ENCODE data around the gene TLL1. TPM values are rescaled to one million over a fixed set of nuclear protein-coding genes. Genes with fewer than 3 reads are reported as not detected.

TLL1 gene
- total RNA-seq, 1 donor from 2014 or later = 2.2 TPM

DNA sequence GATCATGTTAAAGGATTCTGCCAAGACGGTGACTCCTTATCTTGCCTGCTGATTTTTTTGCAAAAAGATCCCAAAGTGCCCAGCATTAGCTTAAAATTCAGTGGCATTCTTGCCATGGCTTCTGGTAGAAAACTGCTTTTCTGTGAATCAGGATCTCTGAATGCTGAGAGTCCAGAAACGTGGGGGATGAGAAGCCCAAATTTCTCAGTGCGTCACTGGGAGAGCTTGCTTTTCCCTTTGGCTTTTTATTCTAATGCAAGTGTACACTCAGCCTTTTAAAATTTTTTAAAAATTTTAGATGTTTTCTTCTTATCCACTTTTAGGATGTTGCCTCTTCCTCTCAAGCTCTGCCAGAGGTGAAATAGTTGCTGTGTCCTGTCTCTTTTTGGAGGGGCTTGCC, 98.4 kb downstream of the TLL1 start:
- DNase-seq (ENCODE audit: low read depth, low spot score) = no peak

DNA sequence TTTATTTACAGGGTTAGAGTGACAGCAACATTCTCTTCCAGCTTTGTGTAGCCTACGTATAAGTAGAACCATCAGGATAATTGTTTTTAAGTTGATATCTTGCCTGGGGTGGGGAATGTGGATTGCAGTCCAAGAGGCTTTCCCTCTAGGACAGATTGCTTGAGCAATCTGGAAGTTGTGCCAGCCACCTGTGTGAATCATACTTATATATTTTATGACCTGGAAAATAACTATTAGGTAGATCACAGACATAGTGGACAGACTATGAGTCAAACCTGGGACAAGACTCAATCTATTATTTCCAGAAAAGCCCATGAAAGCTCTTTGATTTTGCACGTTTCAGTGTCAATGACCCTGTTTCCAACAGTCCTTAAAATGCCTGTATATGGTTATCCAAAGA, 98.9 kb downstream of the TLL1 start:
- no peak for DNase-seq (ENCODE audit: low read depth, low spot score)

- DNase-seq (ENCODE audit: low read depth, low spot score) = no peak
These were observed 99.7 kb downstream of the TLL1 start for GRCh38 chr4:165972747-165973146.

DNA sequence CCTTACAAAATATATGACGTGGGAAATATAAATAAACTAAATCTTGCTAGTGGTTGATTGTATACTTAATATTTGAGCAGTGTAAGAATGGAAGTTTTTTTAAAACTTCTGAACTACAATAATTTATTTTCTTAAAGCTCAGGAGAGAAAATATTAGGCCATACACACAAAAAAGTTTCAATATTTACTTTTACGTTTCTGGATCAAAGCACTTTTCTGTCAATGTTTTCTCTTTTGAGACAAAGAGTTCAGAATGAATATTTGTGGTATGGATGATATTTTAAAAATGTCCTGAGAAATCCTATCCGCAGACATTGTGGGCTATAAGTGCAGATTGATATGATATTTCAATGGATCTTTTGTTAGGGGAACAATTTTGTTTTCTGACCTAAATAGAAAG, 109.9 kb downstream of the TLL1 start:
- DNase-seq (ENCODE audit: low read depth, low spot score) = no peak

GRCh38 chr4:165986956-165987698, 114.1 kb downstream of the TLL1 start:
- DNase-seq (ENCODE audit: low read depth, low spot score) = no peak

GRCh38 chr4:165991325-165992180, 118.5 kb downstream of the TLL1 start:
- DNase-seq (ENCODE audit: low read depth, low spot score) = no peak

GRCh38 chr4:165992283-165992682, 119.2 kb downstream of the TLL1 start:
- no peak for DNase-seq (ENCODE audit: low read depth, low spot score)

DNA sequence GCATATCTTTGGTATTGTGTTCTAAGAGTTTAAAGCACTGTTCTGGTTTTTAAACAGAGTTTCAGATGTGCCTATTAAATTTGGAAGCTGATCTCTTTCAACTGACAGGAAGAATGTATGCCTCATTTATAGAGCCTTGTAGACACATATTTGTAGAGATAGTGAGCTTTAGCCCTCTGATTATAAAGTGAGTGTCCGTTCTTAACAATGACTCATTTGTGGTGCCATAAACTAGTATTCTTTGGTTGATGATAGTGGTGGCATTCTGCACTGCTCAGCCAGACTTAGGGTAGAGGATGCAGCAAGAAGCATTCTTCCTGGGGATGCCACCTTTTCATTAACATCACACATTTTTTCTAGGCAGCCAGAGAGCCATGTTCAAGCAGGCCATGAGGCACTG, 121.7 kb downstream of the TLL1 start:
- DNase-seq (ENCODE audit: low read depth, low spot score) = no peak

GRCh38 chr4:166003811-166004210, 130.8 kb downstream of the TLL1 start:
- DNase-seq (ENCODE audit: low read depth, low spot score) = no peak

- no peak for DNase-seq (ENCODE audit: low read depth, low spot score)
These were observed 133.2 kb downstream of the TLL1 start for GRCh38 chr4:166006217-166006616.

GRCh38 chr4:166008510-166008909, 135.5 kb downstream of the TLL1 start:
- no peak for DNase-seq (ENCODE audit: low read depth, low spot score)

DNA sequence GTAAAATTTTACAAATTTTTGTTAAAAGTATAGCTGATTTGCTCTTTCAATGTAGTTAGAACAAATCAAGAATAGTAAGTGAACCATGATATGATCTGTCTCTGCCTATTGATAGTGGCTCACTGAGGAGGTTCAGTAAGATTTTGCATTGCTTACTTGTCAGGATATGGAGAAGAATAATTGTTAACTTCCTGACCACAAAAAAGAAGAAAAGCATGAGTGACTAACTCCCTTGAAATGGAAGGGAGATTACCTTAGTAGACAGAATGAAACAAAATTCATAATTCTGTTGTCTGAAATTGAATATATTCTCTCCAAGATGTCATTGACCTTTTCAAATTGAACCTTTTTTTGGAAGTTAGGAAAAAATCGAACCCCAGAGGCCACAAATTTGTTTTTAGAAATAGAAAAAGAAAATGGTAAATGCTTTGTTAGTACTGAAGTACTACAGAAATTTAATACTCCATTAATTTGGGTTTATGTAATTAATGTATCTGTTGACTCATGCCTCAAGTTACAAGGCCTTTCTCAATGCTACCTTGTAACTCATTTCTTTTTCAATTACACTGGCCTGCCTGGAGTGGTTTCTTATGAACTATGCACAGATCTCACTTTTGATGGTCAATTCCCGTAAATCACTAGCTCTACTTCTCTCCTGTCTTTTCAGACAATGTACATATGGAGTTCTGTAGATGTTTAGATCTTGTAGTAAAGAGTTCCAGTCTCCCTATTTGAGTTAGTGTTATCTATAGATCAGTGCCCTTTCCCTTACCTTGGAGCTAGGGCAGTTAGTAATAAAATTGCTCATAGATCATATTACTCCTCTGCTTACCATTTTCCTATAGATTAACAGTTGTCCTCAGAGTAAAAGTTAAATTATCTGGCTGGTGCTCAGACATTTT, 139.3 kb downstream of the TLL1 start:
- no peak for DNase-seq (ENCODE audit: low read depth, low spot score)

GRCh38 chr4:166014411-166014810, 141.4 kb downstream of the TLL1 start:
- no peak for DNase-seq (ENCODE audit: low read depth, low spot score)

GRCh38 chr4:166017804-166018203, 144.8 kb downstream of the TLL1 start:
- no peak for DNase-seq (ENCODE audit: low read depth, low spot score)

- DNase-seq (ENCODE audit: low read depth, low spot score) = no peak
These were observed 146.6 kb downstream of the TLL1 start for GRCh38 chr4:166019441-166020220.

DNA sequence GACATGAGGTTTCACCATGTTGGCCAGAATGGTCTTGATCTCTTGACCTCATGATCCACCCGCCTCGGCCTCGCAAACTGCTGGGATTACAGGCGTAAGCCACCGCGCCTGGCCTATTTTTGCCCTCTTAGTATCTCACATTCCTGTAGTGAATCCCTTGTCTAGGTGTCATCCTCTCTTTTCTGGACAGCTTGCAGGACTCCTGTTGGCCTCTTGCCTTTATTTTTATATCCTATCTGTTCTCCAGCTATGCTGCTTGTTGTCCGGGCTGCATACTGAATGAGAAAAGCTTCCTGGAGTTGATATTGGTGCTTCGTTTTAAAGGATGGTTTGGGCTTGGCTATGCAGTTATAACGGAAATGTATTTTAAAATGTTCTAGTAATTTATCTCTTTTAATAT, 148.6 kb downstream of the TLL1 start:
- no peak for DNase-seq (ENCODE audit: low read depth, low spot score)

DNA sequence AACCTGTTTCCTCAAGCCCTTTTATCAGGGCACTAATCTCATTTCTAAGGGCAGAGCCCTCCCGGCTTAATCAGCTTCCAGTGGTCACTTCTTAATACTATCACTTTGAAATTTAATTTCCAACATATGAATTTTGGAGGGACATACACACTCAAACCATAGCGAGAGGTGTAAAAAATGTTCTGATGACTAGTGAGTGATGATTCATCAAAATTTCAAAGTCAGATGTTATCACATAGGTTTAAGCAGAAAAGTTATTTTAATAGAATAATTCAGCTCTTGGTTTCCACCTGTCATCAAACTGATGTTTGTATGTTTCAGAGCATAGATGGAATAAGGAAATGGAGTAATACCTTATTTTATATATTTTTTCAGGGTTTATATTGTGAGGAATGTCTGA, 161.9 kb downstream of the TLL1 start:
- no peak for DNase-seq (ENCODE audit: low read depth, low spot score)

DNA sequence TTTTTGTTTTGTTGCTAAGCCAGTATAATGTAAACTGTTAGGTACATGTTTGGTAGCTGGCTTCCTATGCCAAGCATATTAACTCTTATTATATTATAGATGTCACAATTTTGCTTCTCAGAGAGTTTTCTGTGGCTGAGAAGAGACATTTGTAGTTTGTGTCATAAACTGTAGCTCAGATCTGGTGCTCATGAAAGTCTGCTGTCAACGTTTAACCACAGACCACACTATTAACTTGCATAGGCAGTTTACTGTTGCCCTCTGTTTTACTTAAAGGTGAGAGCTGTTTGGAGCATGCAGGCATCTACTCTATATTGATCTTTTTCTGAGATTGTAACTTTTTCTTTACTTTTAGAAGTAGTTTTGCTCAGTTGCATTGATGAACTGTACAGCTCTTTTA, 166.8 kb downstream of the TLL1 start:
- no peak for DNase-seq (ENCODE audit: low read depth, low spot score)

DNA sequence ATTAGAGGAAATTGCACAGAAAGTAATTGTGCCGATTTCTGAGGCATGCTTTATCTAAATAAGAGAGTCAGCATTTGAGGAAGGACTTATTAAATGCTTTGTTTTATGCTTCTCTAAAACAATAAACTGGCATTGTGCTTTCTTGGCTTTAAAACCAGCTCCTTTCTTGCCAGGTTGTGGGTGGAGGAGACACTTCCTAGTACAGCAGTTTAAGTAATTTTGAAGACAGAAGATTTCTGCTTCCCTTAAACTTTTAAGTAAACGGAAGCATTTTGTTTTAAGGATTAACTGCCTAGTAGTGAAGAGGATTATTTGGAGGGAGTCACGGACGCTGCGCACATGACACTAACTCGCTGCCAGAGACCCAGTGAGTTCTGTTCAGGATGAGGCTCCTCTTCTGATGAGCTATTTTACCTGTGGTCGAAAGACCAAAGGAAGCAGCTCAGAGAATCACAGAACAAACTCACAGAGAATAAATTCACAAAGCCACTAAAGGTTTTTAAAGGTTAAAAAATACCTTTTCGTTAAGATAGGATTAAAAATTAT, 169.5 kb downstream of the TLL1 start:
- no peak for DNase-seq (ENCODE audit: low read depth, low spot score)

GRCh38 chr4:166043801-166044200, 170.8 kb downstream of the TLL1 start:
- no peak for DNase-seq (ENCODE audit: low read depth, low spot score)

DNA sequence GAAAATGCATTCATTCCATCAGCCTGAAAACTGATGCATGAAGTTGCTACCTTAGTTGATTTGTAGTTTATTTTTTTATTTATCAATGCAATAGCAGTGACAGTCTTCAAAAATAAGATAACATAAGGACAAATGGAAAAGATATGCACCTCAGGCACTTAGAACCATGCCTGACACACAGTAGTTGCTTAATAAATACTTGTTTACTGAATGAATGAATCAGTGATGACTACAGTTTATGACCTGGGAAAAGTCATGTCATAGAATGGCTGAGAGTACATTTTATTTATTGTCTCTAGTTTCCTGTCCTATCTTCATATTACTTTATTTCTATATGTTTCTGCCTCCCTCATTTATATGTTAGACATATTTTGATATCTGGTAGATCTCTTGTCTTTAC, 171.8 kb downstream of the TLL1 start:
- no peak for DNase-seq (ENCODE audit: low read depth, low spot score)

Measured in pulmonary artery endothelial cell (primary cell).